Endodermal cell (in vitro differentiated cells): ENCODE data around the gene CEP170B. TPM values are rescaled to one million over a fixed set of nuclear protein-coding genes. Genes with fewer than 3 reads are reported as not detected.

ENCODE experiments used
- DNase-seq: peaks from one replicate; pipeline ENCODE4 v3.0.0-alpha.2; 2017
- H3K27ac ChIP-seq: 2 replicates; pipeline ENCODE4 v1.5.1; 2013; ENCODE audit warnings: mild to moderate bottlenecking, low read depth, low read length, moderate library complexity
- H3K27me3 ChIP-seq: 2 replicates; pipeline ENCODE4 v1.6.1; 2013; ENCODE audit warnings: mild to moderate bottlenecking, low read length, moderate library complexity; ENCODE audit not compliant: insufficient read depth, control insufficient read depth, poor library complexity, severe bottlenecking
- H3K36me3 ChIP-seq: 2 replicates; pipeline ENCODE4 v1.7.0; 2013; ENCODE audit warnings: mild to moderate bottlenecking, low read length, moderate library complexity; ENCODE audit not compliant: control insufficient read depth, insufficient read depth
- H3K4me1 ChIP-seq: one replicate; pipeline ENCODE4 v1.7.0; 2013; ENCODE audit warnings: low read length; ENCODE audit not compliant: control insufficient read depth, insufficient read depth
- H3K4me3 ChIP-seq: 2 replicates; pipeline ENCODE4 v1.5.1; 2013; ENCODE audit warnings: mild to moderate bottlenecking, low read length, moderate library complexity
- H3K9ac ChIP-seq: 2 replicates; pipeline ENCODE4 v1.6.1; 2013; ENCODE audit warnings: mild to moderate bottlenecking, low read length, moderate library complexity; ENCODE audit not compliant: poor library complexity, severe bottlenecking; ENCODE audit errors: extremely low read depth
- H3K9me3 ChIP-seq: 2 replicates; pipeline ENCODE4 v1.6.1; 2013; ENCODE audit warnings: mild to moderate bottlenecking, low read length, moderate library complexity; ENCODE audit not compliant: control insufficient read depth
- H3K27ac Mint-ChIP-seq: 2 replicates; pipeline ENCODE4 v1.8.0; 2020; ENCODE audit warnings: mixed read lengths
- H3K27me3 Mint-ChIP-seq: 2 replicates; pipeline ENCODE4 v1.8.0; 2021; ENCODE audit warnings: mild to moderate bottlenecking, mixed read lengths; ENCODE audit not compliant: insufficient read depth
- H3K36me3 Mint-ChIP-seq: 2 replicates; pipeline ENCODE4 v1.8.0; 2020; ENCODE audit warnings: low read depth, mixed read lengths
- H3K4me1 Mint-ChIP-seq: 2 replicates; pipeline ENCODE4 v1.8.0; 2020; ENCODE audit warnings: mixed read lengths
- H3K4me3 Mint-ChIP-seq: 2 replicates; pipeline ENCODE4 v1.8.0; 2020; ENCODE audit warnings: mild to moderate bottlenecking, moderate library complexity, mixed read lengths
- H3K9me3 Mint-ChIP-seq: 2 replicates; pipeline ENCODE4 v1.8.0; 2020; ENCODE audit warnings: mild to moderate bottlenecking, mixed read lengths
- CTCF ChIP-seq: fragments of 200-600 bp; sonication (generic); conservative IDR thresholded peaks from 2 replicates; pipeline ENCODE4 v1.5.0; 2021; ENCODE audit warnings: antibody characterized with exemption, mild to moderate bottlenecking
- WGBS, 2 experiments: methylation state at CpG; one replicate each; pipeline versions ENCODE4 v1.1.5 to v1.1.7; 2013; ENCODE audit warnings: missing lambda C conversion rate in 2 of 2, mixed read lengths in 1 of 2; ENCODE audit not compliant: insufficient coverage in 1 of 2, insufficient read length in 1 of 2; 5-methylcytosine and 5-hydroxymethylcytosine counted together
- total RNA-seq, 2 donors: library from RNA; stranded (reverse); fragmentation: NEBNext Ultra II Directional in 1 of 2; extraction: Animal tissue kit (Norgen Biotek cat#: 25700) in 1 of 2; gene quantifications; 2 replicates in 1 of 2; 3 replicates in 1 of 2; pipeline ENCODE4 v1.2.1, GENCODE V29; 2021

The CEP170B gene
- total RNA-seq, 2 donors from 2014 or later, result 38.9 to 43.1 TPM

- Mint-ChIP-seq H3K4me1 (no peaks in the 10 kb centered on the region), H3K36me3 (no peaks in the 10 kb centered on the region), H3K9me3 (peaks cover 2% of the 10 kb centered on the region), H3K27me3 (peaks cover 7% of the 10 kb centered on the region), H3K4me3 (no peak overlapping the region), H3K27ac (no peak overlapping the region)
- DNase-seq, result peak; percentile 41
- WGBS, 2 experiments, result 88% methylated on average over 23 to 24 of the region's 24 CpGs
- Histone ChIP-seq H3K27ac (no peak overlapping the region), H3K27me3 (peaks cover 26% of the 10 kb centered on the region), H3K4me1 (no peaks in the 10 kb centered on the region), H3K9me3 (no peaks in the 10 kb centered on the region), H3K9ac (no peak overlapping the region), H3K4me3 (no peak overlapping the region), H3K36me3 (no peaks in the 10 kb centered on the region)
- no peak for TF ChIP-seq CTCF
Observed at GRCh38 chr14:104898870-104899510, 33.9 kb downstream of the CEP170B start.

GRCh38 chr14:104899781-104900180 lies 34.7 kb downstream of the CEP170B start:
- Mint-ChIP-seq H3K27me3 (peaks cover 15% of the 10 kb centered on the region), H3K27ac (no peak overlapping the region), H3K9me3 (peaks cover 2% of the 10 kb centered on the region), H3K36me3 (no peaks in the 10 kb centered on the region), H3K4me1 (no peaks in the 10 kb centered on the region), H3K4me3 (no peak overlapping the region)
- TF ChIP-seq CTCF, result no peak
- Histone ChIP-seq H3K9me3 (peaks cover 4% of the 10 kb centered on the region), H3K4me3 (no peak overlapping the region), H3K27ac (no peak overlapping the region), H3K4me1 (no peaks in the 10 kb centered on the region), H3K36me3 (no peaks in the 10 kb centered on the region), H3K27me3 (peaks cover 34% of the 10 kb centered on the region), H3K9ac (no peak overlapping the region)
- no peak for DNase-seq
- WGBS, 2 experiments, result 72% methylated on average over 2 of the region's 2 CpGs; no CpG with 5 or more reads in 1 of the 2 experiments

GRCh38 chr14:104900639-104901512 lies 35.8 kb downstream of the CEP170B start:
- Histone ChIP-seq H3K27ac (no peak overlapping the region), H3K9me3 (peaks cover 6% of the 10 kb centered on the region), H3K4me3 (no peak overlapping the region), H3K27me3 (peaks cover 44% of the 10 kb centered on the region), H3K9ac (no peak overlapping the region), H3K36me3 (no peaks in the 10 kb centered on the region), H3K4me1 (no peaks in the 10 kb centered on the region)
- Mint-ChIP-seq H3K4me3 (no peak overlapping the region), H3K9me3 (peaks cover 4% of the 10 kb centered on the region), H3K27ac (no peak overlapping the region), H3K27me3 (peaks cover 18% of the 10 kb centered on the region), H3K4me1 (no peaks in the 10 kb centered on the region), H3K36me3 (no peaks in the 10 kb centered on the region)
- TF ChIP-seq CTCF, result no peak
- 84 to 89% methylated on average over 7 to 10 of the region's 12 CpGs for WGBS, 2 experiments
- DNase-seq, result no peak
